Upper lobe of left lung (tissue), 6 donors: Measurements from ENCODE around the gene FGR. TPM values are rescaled to one million over a fixed set of nuclear protein-coding genes. Genes with fewer than 3 reads are reported as not detected.

Source experiments
- ATAC-seq, 2 donors: fragments of 200-7000 bp; cut with Tn5 transposase; one replicate each; pipeline ENCODE4 v1.9.1; 2022; ENCODE audit warnings: mild to moderate bottlenecking in 2 of 2, moderate library complexity in 2 of 2; ENCODE audit not compliant: low FRiP score in 2 of 2
- DNase-seq, 2 donors: peaks; one replicate each; pipeline ENCODE4 v3.0.0-alpha.2; 2019 to 2020
- H3K27ac ChIP-seq, 4 donors: fragments of 200-600 bp; sonication (generic); one replicate each; pipeline ENCODE4 v1.5.1; 2016 to 2019
- H3K27me3 ChIP-seq, 4 donors: fragments of 200-600 bp; sonication (generic); one replicate each; pipeline ENCODE4 v1.5.1; 2017 to 2019
- H3K36me3 ChIP-seq, 4 donors: fragments of 200-600 bp; sonication (generic); one replicate each; pipeline ENCODE4 v1.5.1; 2016 to 2019
- H3K4me1 ChIP-seq, 4 donors: fragments of 200-600 bp; sonication (generic); one replicate each; pipeline ENCODE4 v1.5.1; 2018 to 2019
- H3K4me3 ChIP-seq, 4 donors: fragments of 200-600 bp; sonication (generic); one replicate each; pipeline ENCODE4 v1.5.1; 2017 to 2019; ENCODE audit warnings: mild to moderate bottlenecking in 2 of 4, moderate library complexity in 1 of 4
- H3K9me3 ChIP-seq, 4 donors: fragments of 200-600 bp; sonication (generic); one replicate each; pipeline ENCODE4 v1.5.1; 2018 to 2019
- CTCF ChIP-seq, 6 experiments: fragments of 450-650 bp in 4 of 6; fragments of 200-600 bp in 2 of 6; sonication (generic) in 2 of 6; IDR thresholded peaks; one replicate each; pipeline ENCODE4 v1.5.1; 2016 to 2019; ENCODE audit warnings: antibody characterized with exemption in 6 of 6
- EP300 ChIP-seq, 4 donors: sonication (generic); formaldehyde crosslinking; IDR thresholded peaks; one replicate each; pipeline ENCODE4 v1.5.1; 2017; ENCODE audit warnings: antibody characterized with exemption in 4 of 4, control low read depth in 2 of 4
- POLR2A ChIP-seq, 4 donors: fragments of 450-650 bp; IDR thresholded peaks; one replicate each; pipeline ENCODE4 v1.5.1; 2016 to 2017; ENCODE audit warnings: antibody characterized with exemption in 4 of 4, mild to moderate bottlenecking in 2 of 4
- POLR2AphosphoS5 ChIP-seq, 2 donors: sonication (generic); formaldehyde crosslinking; IDR thresholded peaks; one replicate each; pipeline ENCODE4 v1.5.1; 2017; ENCODE audit warnings: antibody characterized with exemption in 2 of 2
- WGBS, 2 donors: methylation state at CpG; one replicate each; pipeline ENCODE4 v1.1.5; 2017 to 2018; 5-methylcytosine and 5-hydroxymethylcytosine counted together
- total RNA-seq, 6 donors: library from RNA; depleted of rRNA in 4 of 6; stranded (reverse); fragments of >200 nt in 4 of 6; gene quantifications; one replicate each; pipeline versions ENCODE4 v1.1.0 to v1.2.1, GENCODE V29; 2016 to 2021
- donor health status: DM: no; HTN: no; CAD: no; lungs with moderate emphysema.
- donor health status: DM: no; HTN: yes; CAD: no; lungs with severe emphysema.

Gene FGR
- total RNA-seq, 6 donors from 2014 or later, result 59.8 to 234 (median 150) TPM

- no peaks in the 10 kb centered on the region for H3K9me3 ChIP-seq
- peak overlapping the region; percentile 72 to 98 (median 95) for H3K27ac ChIP-seq
- H3K36me3 ChIP-seq, result peaks cover 0 to 18% (median 6%) of the 10 kb centered on the region in 4 donors
- DNase-seq (peak in 1 of 2 donors; percentile 72), ATAC-seq (peak; percentile 37 to 69)
- WGBS, 2 donors, result 65 to 80% methylated on average over 9 to 10 of the region's 11 CpGs
- H3K27me3 ChIP-seq, result no peaks in the 10 kb centered on the region
- H3K4me1 ChIP-seq, result peaks cover 58 to 82% (median 70%) of the 10 kb centered on the region in 4 donors
- TF ChIP-seq CTCF (IDR thresholded peaks at IDR 0.05) (no peak), POLR2A (IDR thresholded peaks at IDR 0.05) (peak in 1 of 4 donors; percentile 45), EP300 (IDR thresholded peaks at IDR 0.05) (peak in 2 of 4 donors; percentile 77 to 85), POLR2AphosphoS5 (IDR thresholded peaks at IDR 0.05) (peak; percentile 76 to 86)
- peak overlapping the region in 3 of 4 donors; percentile 2 to 26 (median 10) for H3K4me3 ChIP-seq
These were observed 8.7 kb downstream of the FGR start for GRCh38 chr1:27626031-27626935.

- Histone ChIP-seq H3K36me3 (peaks cover 0 to 21% (median 9%) of the 10 kb centered on the region in 4 donors), H3K9me3 (no peaks in the 10 kb centered on the region), H3K27ac (peak overlapping the region; percentile 72 to 98 (median 95)), H3K4me1 (peaks cover 49 to 72% (median 57%) of the 10 kb centered on the region in 4 donors), H3K4me3 (peak overlapping the region in 1 of 4 donors; percentile 26), H3K27me3 (no peaks in the 10 kb centered on the region)
- DNase-seq (peak in 1 of 2 donors; percentile 24), ATAC-seq (peak in 1 of 2 donors; percentile 27)
- no peak for TF ChIP-seq CTCF (IDR thresholded peaks at IDR 0.05)
- no peak for TF ChIP-seq EP300 (IDR thresholded peaks at IDR 0.05)
- WGBS, 2 donors, result 57 to 70% methylated on average over 7 of the region's 7 CpGs
These were observed 10.4 kb downstream of the FGR start for GRCh38 chr1:27624467-27625178.

- 90 to 91% methylated on average over 7 to 13 of the region's 13 CpGs for WGBS, 2 donors
- peak in 1 of 2 donors; percentile 32 for DNase-seq
- TF ChIP-seq POLR2A (IDR thresholded peaks at IDR 0.05), result peak in 1 of 4 donors; percentile 34
- no peak for TF ChIP-seq POLR2AphosphoS5 (IDR thresholded peaks at IDR 0.05)
- Histone ChIP-seq H3K27me3 (no peaks in the 10 kb centered on the region), H3K27ac (peak overlapping the region in 2 of 4 donors; percentile 55 to 96), H3K36me3 (peaks cover 0 to 26% (median 9%) of the 10 kb centered on the region in 4 donors), H3K9me3 (no peaks in the 10 kb centered on the region), H3K4me3 (no peak overlapping the region), H3K4me1 (peaks cover 44 to 62% (median 49%) of the 10 kb centered on the region in 4 donors)
- no peak for ATAC-seq
These were observed 11.4 kb downstream of the FGR start for GRCh38 chr1:27623327-27624212.

GRCh38 chr1:27622828-27623227, 12.2 kb downstream of the FGR start:
- no peaks in the 10 kb centered on the region for H3K9me3 ChIP-seq
- ATAC-seq (no peak), DNase-seq (peak in 1 of 2 donors; percentile 42)
- H3K36me3 ChIP-seq, result peaks cover 0 to 26% (median 9%) of the 10 kb centered on the region in 4 donors
- no peaks in the 10 kb centered on the region for H3K27me3 ChIP-seq
- H3K27ac ChIP-seq, result peak overlapping the region in 2 of 4 donors; percentile 55 to 96
- TF ChIP-seq CTCF (IDR thresholded peaks at IDR 0.05), result no peak
- no peak for TF ChIP-seq POLR2A (IDR thresholded peaks at IDR 0.05)
- TF ChIP-seq POLR2AphosphoS5 (IDR thresholded peaks at IDR 0.05), result no peak
- no peak for TF ChIP-seq EP300 (IDR thresholded peaks at IDR 0.05)
- peaks cover 39 to 57% (median 48%) of the 10 kb centered on the region in 4 donors for H3K4me1 ChIP-seq
- WGBS, 2 donors, result 75 to 100% methylated on average over 1 to 4 of the region's 4 CpGs
- no peak overlapping the region for H3K4me3 ChIP-seq
